ENCODE data around the gene EPB41L4A.

DNA sequence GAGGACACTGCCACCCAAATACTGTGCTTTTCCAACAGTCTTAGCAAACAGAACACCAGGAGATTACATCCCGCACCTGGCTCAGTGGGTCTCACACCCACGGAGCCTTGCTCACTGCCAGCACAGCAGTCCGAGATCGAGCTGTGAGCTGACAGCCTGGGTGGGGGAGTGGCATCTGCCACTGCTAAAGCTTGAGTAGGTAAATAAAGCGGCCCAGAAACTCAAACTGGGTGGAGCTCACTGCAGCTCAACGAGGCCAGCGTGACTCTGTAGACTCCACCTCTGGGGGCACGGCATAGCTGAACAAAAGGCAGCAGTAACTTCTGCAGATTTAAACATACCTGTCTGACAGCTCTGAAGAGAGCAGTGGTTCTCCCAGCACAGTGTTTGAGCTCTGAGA is 28.8 kb downstream of the EPB41L4A start:
- TF ChIP-seq, protein P1, sequence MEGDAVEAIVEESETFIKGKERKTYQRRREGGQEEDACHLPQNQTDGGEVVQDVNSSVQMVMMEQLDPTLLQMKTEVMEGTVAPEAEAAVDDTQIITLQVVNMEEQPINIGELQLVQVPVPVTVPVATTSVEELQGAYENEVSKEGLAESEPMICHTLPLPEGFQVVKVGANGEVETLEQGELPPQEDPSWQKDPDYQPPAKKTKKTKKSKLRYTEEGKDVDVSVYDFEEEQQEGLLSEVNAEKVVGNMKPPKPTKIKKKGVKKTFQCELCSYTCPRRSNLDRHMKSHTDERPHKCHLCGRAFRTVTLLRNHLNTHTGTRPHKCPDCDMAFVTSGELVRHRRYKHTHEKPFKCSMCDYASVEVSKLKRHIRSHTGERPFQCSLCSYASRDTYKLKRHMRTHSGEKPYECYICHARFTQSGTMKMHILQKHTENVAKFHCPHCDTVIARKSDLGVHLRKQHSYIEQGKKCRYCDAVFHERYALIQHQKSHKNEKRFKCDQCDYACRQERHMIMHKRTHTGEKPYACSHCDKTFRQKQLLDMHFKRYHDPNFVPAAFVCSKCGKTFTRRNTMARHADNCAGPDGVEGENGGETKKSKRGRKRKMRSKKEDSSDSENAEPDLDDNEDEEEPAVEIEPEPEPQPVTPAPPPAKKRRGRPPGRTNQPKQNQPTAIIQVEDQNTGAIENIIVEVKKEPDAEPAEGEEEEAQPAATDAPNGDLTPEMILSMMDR (IDR thresholded peaks at IDR 0.05), result no peak
- no peak for TF ChIP-seq POLR2AphosphoS5 (IDR thresholded peaks at IDR 0.05; ENCODE audit: insufficient read depth in 1 of 2, low read depth in 1 of 2)
